ENCODE results near the gene NFYC.

Gene NFYC

DNA sequence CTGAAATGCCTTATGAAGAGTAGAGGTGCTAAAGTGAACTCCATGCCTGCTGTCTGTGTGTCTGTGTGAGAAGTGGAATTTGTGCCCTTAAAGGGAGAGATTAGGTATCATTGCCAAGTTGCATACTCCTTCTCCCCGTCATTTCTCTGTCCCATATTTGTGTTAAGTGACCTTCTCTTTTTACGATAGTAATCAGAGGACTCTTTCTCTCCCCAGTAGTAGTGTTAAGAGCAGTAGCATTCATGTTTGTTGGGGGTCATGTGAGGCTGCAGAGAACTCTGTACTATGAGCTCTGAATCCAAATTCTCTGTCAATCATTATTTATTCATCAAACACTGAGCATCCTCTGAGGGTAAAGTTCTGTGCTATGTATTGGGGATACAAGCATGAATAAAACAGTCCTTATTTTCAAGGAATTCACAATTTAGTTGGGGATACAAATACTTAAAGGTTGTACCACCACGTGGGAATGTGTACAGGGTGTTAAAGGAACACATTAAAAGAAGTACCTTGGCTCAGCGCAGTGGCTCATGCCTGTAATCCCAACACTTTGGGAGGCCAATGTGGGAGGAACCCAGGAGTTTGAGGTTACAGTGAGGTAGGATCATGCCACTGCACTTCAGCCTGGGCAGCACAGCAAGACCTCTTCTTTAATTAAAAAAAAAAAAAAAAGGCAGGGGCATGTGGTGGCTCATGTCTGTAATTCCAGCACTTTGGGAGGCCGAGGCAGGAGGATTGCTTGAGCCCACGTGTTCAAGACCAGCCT, 67.3 kb downstream of the NFYC start:
- peaks cover 2% of the 10 kb centered on the region; the same call in 1 of the 2 replicates for H3K4me1 ChIP-seq (ENCODE audit: insufficient read depth, low read length)

DNA sequence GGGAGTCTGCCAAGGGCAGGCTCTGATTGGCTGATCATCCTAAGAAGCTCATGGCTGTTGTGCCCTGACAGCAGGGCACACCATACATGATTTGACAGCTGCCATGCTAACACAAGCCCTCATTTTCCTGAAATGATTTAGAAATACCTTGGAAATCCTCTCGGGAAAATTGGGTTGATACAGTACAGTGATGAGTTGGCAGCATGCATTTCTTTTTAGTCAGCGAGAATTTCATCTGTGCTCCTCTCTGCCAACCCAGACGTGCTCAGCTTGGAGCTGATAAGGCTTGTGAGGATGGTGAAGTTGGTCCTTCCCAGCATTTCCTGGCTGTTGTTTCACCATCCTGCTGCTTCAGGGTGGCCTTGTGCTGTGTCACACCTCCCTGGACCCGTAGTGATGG, 69.5 kb downstream of the NFYC start:
- H3K36me3 ChIP-seq (ENCODE audit: insufficient read depth, low read length), result peaks cover 97% of the 10 kb centered on the region
- ATAC-seq (ENCODE audit: insufficient read depth, low read depth) (no peak), DNase-seq (no peak)

More for the DNA sequence above, 67.3 kb downstream of the NFYC start:
- no peak overlapping the region for H2AFZ ChIP-seq (ENCODE audit: low read depth, low read length)
- H3K9me3 ChIP-seq (ENCODE audit: insufficient read depth, low read length, severe bottlenecking), result no peaks in the 10 kb centered on the region
- H3K4me2 ChIP-seq (ENCODE audit: insufficient read depth, low read length), result no peak overlapping the region
- no peaks in the 10 kb centered on the region for H3K79me2 ChIP-seq (ENCODE audit: insufficient read depth, low read length)
- ATAC-seq (ENCODE audit: insufficient read depth, low read depth) (no peak), DNase-seq (no peak)
- no peak overlapping the region for H3K9ac ChIP-seq (ENCODE audit: low read depth, low read length)
- no peaks in the 10 kb centered on the region for H3K27me3 ChIP-seq (ENCODE audit: insufficient read depth, low read length, poor library complexity)
- H3K36me3 ChIP-seq (ENCODE audit: insufficient read depth, low read length), result peaks cover 97% of the 10 kb centered on the region
- no peak overlapping the region for H3K4me3 ChIP-seq (ENCODE audit: low read depth in 1 of 2, low read length in 2 of 2)
- TF ChIP-seq EZH2 (IDR thresholded peaks at IDR 0.05; ENCODE audit: borderline replicate concordance, low read depth, low read length, severe bottlenecking), result no peak
- TF ChIP-seq, protein P1, sequence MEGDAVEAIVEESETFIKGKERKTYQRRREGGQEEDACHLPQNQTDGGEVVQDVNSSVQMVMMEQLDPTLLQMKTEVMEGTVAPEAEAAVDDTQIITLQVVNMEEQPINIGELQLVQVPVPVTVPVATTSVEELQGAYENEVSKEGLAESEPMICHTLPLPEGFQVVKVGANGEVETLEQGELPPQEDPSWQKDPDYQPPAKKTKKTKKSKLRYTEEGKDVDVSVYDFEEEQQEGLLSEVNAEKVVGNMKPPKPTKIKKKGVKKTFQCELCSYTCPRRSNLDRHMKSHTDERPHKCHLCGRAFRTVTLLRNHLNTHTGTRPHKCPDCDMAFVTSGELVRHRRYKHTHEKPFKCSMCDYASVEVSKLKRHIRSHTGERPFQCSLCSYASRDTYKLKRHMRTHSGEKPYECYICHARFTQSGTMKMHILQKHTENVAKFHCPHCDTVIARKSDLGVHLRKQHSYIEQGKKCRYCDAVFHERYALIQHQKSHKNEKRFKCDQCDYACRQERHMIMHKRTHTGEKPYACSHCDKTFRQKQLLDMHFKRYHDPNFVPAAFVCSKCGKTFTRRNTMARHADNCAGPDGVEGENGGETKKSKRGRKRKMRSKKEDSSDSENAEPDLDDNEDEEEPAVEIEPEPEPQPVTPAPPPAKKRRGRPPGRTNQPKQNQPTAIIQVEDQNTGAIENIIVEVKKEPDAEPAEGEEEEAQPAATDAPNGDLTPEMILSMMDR (IDR thresholded peaks at IDR 0.05; ENCODE audit: borderline replicate concordance, extremely low read depth, low read length, poor library complexity, severe bottlenecking), result no peak
- H4K20me1 ChIP-seq (ENCODE audit: insufficient read depth, low read length), result no peaks in the 10 kb centered on the region; the same call in 1 of the 2 replicates
- H3K27ac ChIP-seq (ENCODE audit: low read length), result no peak overlapping the region

DNA sequence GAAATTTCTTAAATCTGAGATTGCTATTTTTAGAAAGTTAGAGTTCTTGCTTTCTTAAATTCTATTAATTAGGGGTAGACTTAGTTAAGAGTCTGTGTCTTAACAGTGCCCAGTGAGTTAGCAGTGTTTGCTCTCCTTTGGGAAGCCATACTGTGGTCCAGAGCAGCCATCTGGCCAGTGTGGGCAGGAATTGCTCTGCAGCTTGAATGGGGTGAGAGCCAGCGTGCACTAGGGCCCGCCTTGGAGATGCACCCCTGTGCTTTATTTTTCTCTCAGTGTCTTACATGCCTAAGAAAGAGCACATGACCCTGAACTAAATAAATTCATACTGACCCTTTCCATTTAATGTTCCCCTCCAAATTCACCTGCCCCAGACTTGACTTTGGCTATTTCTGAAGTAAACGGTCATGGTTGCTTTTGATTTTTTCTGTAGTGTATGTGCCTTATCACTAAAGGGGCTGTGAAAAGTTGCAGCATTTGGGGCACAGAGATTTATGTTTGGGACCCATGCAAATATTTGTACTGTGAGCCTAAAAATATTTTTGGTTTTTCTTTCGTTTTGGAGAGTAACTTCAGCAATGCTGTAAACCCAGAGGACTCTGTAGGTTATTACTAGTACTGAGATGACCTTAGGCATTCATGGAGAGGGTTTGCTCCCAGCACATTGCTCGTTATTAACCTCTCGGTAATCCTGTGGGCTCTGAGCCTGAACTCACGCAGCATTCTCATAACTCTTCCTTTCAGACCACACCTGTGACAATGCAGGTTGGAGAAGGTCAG, 70.8 kb downstream of the NFYC start:
- ATAC-seq (ENCODE audit: insufficient read depth, low read depth) (no peak), DNase-seq (no peak)
- no peaks in the 10 kb centered on the region for H3K9me3 ChIP-seq (ENCODE audit: insufficient read depth, low read length, severe bottlenecking)
- no peaks in the 10 kb centered on the region for H3K27me3 ChIP-seq (ENCODE audit: insufficient read depth, low read length, poor library complexity)
- H3K9ac ChIP-seq (ENCODE audit: low read depth, low read length), result no peak overlapping the region
- no peak overlapping the region for H2AFZ ChIP-seq (ENCODE audit: low read depth, low read length)
- peaks cover 97% of the 10 kb centered on the region for H3K36me3 ChIP-seq (ENCODE audit: insufficient read depth, low read length)
- no peak overlapping the region for H3K27ac ChIP-seq (ENCODE audit: low read length)
- H3K4me3 ChIP-seq (ENCODE audit: low read depth in 1 of 2, low read length in 2 of 2), result no peak overlapping the region
- TF ChIP-seq, protein P1 (IDR thresholded peaks at IDR 0.05; ENCODE audit: borderline replicate concordance, extremely low read depth, low read length, poor library complexity, severe bottlenecking), result no peak
- TF ChIP-seq EZH2 (IDR thresholded peaks at IDR 0.05; ENCODE audit: borderline replicate concordance, low read depth, low read length, severe bottlenecking), result no peak
- peaks cover 5% of the 10 kb centered on the region; the same call in 1 of the 2 replicates for H4K20me1 ChIP-seq (ENCODE audit: insufficient read depth, low read length)
- H3K79me2 ChIP-seq (ENCODE audit: insufficient read depth, low read length), result no peaks in the 10 kb centered on the region
- no peak overlapping the region for H3K4me2 ChIP-seq (ENCODE audit: insufficient read depth, low read length)
- peaks cover 4% of the 10 kb centered on the region; the same call in 1 of the 2 replicates for H3K4me1 ChIP-seq (ENCODE audit: insufficient read depth, low read length)

More for the DNA sequence above, 69.5 kb downstream of the NFYC start:
- no peak for TF ChIP-seq EZH2 (IDR thresholded peaks at IDR 0.05; ENCODE audit: borderline replicate concordance, low read depth, low read length, severe bottlenecking)
- TF ChIP-seq, protein P1 (IDR thresholded peaks at IDR 0.05; ENCODE audit: borderline replicate concordance, extremely low read depth, low read length, poor library complexity, severe bottlenecking), result no peak
- no peaks in the 10 kb centered on the region for H3K9me3 ChIP-seq (ENCODE audit: insufficient read depth, low read length, severe bottlenecking)
- no peak overlapping the region for H3K9ac ChIP-seq (ENCODE audit: low read depth, low read length)
- no peaks in the 10 kb centered on the region for H3K27me3 ChIP-seq (ENCODE audit: insufficient read depth, low read length, poor library complexity)
- H3K4me3 ChIP-seq (ENCODE audit: low read depth in 1 of 2, low read length in 2 of 2), result no peak overlapping the region
- no peak overlapping the region for H3K27ac ChIP-seq (ENCODE audit: low read length)
- no peak overlapping the region for H3K4me2 ChIP-seq (ENCODE audit: insufficient read depth, low read length)
- H3K79me2 ChIP-seq (ENCODE audit: insufficient read depth, low read length), result no peaks in the 10 kb centered on the region
- peaks cover 4% of the 10 kb centered on the region; the same call in 1 of the 2 replicates for H3K4me1 ChIP-seq (ENCODE audit: insufficient read depth, low read length)
- H4K20me1 ChIP-seq (ENCODE audit: insufficient read depth, low read length), result no peaks in the 10 kb centered on the region; the same call in 1 of the 2 replicates
- H2AFZ ChIP-seq (ENCODE audit: low read depth, low read length), result no peak overlapping the region

Data from DND-41 (cell line).